Measurements from ENCODE around the gene OMP.
"Not testable (repeated sequence)": the region's sequence is repeated elsewhere in the genome, so short reads cannot be mapped to it uniquely, and the experiment has no call there.

The OMP gene, protein sequence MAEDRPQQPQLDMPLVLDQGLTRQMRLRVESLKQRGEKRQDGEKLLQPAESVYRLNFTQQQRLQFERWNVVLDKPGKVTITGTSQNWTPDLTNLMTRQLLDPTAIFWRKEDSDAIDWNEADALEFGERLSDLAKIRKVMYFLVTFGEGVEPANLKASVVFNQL

DNA sequence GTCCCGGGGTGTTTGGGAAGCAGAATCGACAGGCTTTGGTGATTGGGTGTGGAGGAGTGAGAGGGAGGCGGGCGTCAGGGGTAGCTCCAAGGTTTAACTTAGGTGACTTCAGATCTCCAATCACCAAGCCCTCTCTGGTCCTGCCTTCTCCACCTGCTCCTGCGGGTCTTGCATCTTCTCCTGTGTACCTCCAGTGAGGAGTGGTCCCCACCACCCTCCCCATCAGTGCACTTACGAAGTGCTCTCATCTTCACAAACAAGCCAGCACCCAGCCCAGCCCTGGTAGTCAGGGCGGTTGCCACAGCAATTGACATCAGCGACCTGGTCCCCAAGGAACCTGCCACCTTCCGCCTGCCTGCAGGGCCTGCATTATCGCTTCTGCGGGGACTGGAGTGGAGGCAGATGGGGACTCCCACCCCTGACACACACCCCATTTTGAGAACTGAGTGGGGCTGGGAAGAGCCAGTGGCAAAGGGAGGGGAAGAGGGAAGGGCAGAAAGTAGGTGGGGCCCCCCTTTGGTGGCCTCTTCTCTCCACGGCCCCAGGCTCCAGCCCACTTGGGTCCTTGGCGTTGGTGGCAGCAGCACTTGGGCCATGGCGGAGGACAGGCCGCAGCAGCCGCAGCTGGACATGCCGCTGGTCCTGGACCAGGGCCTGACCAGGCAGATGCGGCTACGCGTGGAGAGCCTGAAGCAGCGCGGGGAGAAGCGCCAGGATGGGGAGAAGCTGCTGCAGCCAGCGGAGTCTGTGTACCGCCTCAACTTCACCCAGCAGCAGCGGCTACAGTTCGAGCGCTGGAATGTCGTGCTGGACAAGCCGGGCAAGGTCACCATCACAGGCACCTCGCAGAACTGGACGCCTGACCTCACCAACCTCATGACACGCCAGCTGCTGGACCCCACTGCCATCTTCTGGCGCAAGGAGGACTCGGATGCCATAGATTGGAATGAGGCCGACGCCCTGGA, at the start of gene OMP:
Gene OMP (plus strand): TSS at position 595 of the 965 bp plus-strand sequence. CDS start 0 bp downstream, at position 595.
- DNase-seq (ENCODE audit: low read depth, low spot score), result no peak

DNA sequence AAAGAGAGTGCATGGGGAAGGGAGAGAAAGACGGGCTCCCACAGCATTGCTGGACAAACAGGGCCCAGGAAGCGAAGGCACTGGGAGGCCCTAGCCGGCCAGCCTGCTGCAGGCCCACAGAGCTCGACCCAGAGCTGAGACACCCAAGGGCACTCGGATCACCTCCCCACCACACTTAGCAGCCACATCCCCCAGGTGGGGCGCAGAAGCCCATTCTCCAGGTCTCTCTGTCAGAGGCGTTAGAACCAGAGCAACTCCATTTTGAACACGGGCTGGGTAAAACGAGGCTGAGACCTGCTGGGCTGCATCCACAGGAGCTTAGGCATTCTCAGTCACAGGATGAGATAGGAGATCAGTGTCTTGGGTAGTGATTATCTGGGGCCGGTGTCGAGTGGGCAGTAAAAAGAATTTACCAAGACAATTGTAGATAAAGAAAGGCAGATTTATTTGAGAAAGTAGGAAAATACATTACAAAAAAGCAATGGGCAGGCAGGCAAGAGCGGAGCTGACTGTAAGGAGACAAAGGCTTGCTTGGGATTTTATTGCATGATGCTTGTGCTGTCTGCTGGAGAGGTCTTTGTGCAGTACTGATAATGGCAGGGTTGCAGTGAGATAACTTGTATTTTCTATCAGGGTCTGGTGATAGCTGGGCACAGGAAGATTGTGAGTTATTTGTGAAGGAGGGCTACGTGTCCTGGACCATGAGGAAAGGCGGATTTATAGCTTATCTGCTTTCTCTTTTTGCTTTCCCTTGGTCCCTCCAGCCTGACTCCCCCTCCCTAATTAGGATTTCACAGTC, 49.2 kb upstream of the OMP start:
- no peak for DNase-seq (ENCODE audit: low read depth, low spot score)

DNA sequence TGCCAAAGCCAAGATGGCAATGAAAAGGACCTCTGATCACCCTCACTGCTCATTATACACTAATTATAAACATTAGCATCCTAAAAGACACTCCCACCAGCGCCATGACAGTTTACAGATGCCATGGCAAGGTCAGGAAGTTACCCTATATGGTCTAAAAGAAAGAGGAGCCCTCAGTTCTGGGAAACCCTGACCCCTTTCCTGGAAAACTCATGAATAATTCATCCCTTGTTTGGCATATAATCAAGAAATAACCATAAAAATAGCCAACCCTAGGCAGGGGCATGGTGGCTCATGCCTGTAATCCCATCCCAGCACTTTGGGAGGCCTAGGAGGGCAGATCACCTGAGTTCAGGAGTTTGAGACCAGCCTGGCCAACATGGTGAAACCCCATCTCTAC, 48.6 kb upstream of the OMP start:
- no peak for DNase-seq (ENCODE audit: low read depth, low spot score)

DNA sequence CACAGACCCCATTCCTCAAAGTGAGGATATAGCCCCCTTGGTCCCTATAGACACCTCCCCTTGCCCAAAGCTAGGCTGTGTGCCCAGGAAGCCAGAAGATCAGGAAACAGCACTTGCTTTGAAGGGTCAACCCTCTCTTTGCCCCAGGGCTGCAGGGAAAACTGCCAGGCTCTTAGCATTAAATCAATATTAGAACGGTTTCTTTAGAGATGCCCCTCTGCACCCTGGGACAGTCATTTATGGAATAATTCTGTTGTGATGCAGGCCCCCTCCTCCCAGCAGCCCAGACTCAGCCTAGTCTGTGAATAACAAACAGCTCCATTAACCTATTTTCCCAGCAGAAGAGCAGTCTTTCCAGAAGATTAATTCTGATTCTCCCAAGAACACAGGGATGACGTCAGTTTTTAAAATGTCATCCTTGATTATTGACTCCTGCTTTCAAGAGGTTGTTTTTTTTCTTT, 47.5 kb upstream of the OMP start:
- no peak for DNase-seq (ENCODE audit: low read depth, low spot score)

DNA sequence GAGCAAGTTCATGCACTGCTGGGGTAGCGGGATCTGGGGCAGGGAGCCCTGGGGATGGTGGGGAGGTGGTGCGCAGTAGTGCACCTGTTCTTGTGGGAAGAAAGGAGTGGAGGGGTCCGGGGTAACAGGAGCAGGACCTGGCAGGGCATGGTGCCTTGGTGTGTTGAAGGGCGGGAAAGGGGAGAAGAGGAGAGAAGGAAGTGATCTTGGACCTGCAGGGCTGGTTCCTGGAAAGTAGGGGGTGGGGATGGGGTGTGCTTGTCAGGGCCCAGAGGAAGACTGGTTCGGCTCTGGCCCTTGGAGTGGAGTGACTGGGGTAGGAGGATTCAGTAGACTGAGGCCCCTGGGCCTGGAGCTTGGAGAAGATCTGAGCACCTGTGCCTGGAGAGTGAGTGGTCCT, 46.7 kb upstream of the OMP start:
- DNase-seq (ENCODE audit: low read depth, low spot score), result no peak

DNA sequence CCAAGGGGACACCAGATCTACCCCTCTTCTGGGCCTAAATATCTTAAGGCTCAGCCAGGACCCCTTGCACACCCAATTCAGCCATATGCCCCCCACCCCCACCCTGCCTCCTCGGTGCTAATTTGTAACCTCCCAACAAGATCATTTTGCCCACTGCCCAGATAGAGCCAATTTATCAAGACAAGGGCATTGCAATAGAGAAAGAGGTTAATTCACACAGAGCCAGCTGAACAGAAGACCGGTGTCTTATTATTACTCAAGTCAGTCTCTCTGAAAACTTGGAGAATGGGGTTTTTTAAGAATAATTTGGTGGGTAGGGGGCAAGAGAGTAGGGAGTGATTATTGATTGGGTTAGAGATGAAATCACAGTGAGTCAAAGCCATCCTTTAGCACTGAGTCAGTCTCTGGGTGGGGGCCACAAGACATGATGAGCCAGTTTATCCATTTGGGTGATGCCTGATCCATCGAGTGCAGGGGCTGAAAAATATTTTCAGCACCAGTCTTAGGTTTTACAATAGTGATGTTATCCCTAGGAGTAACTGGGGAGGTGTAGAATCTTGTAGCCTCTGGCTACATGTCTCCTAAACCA, 45.7 kb upstream of the OMP start:
- no peak for DNase-seq (ENCODE audit: low read depth, low spot score)

DNA sequence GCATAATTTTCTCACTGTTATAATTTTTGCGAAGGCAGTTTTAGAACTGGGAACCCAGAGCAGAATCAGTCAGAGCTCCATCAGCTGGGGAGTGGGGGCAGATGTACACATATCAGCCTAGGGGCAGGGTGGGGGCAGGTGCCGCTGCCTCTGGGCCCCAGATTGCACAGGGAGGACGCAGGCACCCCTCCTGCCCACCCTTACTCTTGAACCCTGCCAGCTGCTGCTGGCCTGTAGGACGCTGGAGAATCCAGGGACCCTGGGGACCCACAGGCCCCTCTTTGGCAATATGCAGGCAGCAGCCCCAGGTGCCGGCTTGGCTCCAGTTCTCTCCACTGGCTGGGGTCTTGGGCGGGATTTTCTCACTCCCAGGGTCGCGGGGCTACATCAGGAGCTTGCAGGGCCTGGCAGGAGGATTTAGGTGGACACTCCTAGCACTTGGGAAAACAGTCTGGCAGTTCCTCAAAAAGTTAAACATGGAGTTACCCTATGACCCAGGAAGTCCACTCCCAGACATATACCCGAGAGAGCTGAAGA, 44.6 kb upstream of the OMP start:
- DNase-seq (ENCODE audit: low read depth, low spot score), result no peak

DNA sequence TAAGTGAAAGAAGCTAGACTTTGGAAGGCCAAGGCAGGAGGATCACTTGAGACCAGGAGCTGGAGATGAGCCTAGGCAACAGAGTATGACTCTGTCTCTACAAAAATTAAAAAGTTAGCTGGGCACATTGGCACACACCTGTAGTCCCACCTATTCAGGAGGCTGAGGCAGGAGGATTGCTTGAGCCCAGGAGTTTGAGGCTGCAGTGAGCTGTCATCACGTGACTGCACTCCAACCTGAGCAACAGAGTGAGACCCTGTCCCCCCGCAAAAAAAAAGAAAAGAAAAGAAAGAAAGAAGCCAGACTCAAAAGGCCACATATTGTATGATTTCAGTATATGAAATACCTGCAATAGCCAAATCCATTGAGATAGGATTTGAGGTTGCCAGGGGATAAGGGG, 43.7 kb upstream of the OMP start:
- no peak for DNase-seq (ENCODE audit: low read depth, low spot score)

DNA sequence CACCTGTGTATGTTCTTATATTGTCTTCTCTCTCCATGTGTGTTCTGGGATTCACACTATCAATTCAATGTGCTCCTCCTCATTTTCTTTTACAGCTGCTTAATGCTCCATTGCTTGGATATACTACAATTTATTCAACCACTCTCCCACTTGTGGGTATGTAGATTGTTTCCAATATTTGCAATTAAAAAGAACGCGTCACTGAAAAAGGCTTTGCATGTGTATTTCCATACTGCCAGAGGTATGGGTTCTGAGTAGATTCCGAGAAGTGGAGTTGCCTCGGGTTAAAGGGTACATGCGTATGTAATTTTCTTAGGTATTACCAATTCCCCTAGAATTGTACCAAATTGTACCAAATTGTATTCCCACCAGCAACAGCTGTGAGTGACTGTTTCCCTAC, 42.8 kb upstream of the OMP start:
- DNase-seq (ENCODE audit: low read depth, low spot score), result no peak

DNA sequence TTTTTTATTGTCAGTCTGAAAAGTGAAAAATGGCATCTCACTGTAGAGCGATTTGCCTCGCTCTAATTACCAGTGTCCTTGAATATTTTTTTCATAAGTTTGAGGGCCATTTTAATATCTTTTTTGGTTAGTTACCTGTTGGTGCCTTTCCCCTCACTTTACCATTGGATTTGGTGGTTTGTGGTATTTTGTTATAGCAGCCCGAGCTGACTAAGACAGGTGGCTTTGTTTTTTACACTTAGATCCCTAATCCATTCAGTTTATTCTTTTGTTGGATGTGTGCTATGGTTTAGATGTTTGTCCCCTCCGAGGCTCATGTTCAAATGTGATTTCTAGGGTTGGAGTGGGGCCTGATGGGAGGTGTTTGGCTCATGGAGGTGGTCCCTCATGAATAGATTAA, 42.4 kb upstream of the OMP start:
- no peak for DNase-seq (ENCODE audit: low read depth, low spot score)

DNA sequence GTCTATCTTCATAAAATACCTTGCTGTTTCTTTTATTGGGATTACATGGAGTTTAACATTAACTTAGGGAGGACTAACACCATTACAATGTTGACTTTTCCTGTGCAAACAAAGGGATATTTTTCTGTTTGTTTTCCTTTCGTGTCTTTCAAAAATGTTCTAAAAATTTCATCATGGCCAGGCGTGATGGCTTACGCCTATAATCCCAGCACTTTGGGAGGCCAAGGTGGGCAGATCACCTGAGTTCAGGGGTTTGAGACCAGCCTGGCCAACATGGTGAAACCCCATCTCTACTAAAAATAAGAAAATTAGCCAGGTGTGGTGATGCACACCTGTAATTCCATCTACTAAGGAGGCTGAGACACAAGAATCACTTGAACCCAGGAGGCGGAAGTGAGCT, 41.4 kb upstream of the OMP start:
- not testable (repeated sequence) for DNase-seq (ENCODE audit: low read depth, low spot score)

DNA sequence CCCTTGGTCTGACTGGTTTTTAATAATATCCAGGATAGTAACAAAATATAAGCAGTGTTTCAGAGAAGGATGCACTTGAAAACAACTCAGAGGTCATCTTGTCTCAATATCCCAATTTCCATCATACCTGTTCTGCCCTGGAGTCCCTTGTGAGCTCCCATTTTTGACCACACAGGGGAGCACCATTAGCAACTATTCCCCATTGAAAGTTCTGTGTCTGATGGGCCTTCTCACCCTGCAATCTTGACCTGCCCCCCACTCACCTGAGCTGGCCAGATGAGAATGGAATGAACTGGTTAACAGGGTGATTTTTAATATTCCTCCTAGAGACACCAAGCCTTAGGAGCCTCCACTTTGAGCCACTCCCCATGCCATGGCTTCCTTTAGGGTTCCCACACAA, 39.7 kb upstream of the OMP start:
- DNase-seq (ENCODE audit: low read depth, low spot score), result no peak

DNA sequence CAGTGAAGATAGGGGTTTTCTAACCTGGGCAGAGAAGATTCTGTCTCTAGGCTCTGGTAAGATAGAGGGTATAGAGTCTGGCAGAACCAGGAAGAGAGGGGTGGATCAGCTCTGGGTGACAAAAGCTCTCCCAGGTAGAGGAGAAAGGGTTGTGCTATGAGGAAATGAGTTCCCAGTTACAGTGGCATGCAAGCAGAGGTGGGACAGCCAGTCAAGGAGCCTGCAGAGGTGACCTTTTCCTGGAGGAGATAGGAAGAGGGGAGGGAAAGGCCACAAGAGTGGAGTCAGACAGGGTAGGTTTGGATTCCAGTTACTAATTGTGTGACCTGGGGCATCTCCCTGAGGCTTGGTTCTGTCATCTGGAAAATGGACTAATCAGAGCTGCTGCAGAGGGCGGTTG, 39.2 kb upstream of the OMP start:
- no peak for DNase-seq (ENCODE audit: low read depth, low spot score)

DNA sequence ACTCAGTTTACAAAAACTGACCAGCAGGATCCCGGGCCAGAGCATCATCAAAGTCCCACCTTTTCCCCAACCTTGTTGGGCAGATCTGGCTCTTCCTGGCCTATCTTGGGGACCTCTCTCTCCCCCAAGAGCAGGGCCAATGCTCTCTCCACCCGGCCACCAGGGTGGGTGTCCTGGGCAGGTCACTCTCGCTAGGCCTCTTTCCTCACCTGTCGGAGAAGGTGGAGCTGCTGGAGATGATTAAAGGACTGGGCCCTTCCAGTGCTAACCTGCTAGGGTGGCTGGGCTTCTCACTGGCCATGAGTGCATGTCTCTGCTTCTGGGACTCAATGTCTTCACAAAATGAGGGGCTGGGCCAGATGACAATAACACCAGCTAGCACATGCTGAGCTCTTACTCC, 38.8 kb upstream of the OMP start:
- no peak for DNase-seq (ENCODE audit: low read depth, low spot score)

DNA sequence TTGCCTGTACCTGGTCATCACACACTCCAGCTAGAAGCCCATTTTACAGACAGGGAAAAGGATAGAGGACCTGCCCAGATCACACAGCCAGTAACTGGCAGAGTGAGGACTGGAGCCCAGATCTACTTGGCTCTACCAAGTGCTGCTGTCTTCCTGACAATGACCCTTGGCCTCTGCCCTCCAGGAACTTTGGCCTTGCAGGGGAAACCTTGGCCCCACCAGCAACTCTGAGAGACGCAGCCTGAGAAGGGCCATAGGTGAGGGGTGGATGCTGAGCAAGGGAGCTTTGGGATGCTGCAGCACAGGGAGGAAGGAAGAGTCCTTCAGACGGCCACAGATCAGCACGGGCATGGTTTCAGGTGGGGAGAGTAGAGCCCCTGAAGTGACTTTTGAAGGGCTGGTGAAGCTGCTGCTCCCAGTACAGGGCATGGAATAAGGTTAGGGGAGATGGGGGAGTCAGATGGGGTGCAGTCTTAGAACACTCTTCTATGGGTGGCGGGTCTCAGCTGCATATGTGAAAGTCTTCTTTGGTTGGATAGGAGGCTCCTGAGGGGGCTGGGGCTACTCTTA, 37.9 kb upstream of the OMP start:
- no peak for DNase-seq (ENCODE audit: low read depth, low spot score)

DNA sequence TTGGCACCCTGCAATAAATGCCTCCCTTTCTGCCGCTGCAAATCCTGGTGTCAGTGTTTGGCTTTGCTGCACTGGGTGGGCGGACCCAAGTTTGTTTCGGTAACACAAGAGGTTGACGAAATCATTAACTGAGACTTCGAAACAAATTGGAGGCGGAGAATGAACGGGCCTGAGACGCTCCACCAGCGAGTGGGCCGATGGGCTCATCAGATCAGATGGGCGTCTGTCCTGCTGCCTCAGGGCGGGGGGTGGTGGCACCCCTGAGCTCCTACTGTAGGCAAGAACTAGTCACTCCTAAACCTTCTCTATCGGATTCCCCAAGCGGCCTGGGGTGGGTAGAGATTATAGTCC, 36.8 kb upstream of the OMP start:
- no peak for DNase-seq (ENCODE audit: low read depth, low spot score)

DNA sequence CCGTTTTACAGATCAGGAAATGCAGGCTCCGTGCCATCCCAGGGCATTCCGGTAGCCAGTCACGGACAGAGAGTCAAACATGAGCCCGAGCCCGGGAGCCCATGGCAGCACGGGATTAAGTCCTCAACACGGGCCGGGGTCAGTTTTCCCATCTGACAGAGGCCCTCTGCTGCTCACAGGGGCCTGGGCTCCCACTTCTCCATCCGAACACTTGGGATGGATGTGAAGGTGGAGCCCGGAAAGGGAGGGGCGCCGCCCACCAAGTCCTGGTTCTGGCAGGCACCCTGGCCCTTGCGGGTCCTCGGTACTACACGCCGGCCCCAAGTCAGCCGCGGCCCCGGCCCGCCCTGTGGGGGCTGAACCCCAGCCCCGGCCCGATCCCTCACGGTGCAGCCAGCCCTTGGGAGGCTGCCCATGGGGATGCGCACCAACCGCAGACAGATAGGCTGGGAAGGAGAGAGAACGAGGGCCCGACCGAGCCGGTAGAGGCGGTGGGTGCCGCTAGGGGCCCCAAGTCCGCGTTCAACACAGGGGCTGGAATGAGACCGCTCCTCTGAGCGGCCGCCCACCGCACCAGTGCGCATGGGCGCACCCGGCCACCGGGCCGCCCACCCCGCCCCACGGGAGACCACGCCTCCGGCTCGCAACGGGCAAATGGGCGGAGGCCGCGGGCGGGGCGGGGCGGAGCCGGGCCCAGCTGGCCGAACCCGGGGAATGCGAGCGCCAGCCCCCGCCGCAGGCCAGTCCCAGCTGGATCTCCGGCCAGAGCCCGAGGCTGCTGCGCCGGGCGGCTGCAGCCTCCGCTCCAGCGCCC, 36.2 kb upstream of the OMP start, which contains the start of gene CAPN5:
Gene CAPN5 (plus strand): TSS at position 743 of the 814 bp plus-strand sequence. CDS start 17,916 bp downstream, outside the sequence.
- peak; percentile 75 for DNase-seq (ENCODE audit: low read depth, low spot score)

DNA sequence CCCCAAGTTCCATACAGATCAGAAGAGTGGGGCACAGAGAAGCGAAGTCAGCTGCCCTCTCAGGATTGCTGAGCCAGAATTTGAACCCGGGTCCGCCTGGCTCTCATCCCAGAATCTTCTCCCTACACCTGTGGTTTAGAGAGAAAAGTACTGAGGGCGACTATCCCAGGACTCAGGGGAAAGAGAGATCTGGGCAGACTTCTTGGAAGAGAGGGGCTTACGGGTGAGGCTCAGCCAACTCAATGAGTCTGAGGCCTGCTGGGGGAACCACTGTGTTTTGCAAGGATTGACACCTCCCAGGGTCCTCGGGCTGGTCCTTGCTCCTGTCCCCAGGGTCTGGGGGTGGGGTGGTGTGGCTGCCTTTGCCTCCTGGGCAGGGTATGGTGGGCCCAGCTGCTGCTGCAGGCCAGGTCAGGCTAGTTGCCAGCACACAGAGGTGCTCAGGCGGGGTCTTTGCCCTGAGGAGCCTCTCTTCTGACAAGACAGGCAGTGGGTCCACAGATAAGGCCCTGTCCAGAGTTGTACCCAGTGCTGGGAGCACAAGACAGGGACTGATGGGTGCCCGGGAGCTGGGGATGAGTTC, 34.7 kb upstream of the OMP start:
- no peak for DNase-seq (ENCODE audit: low read depth, low spot score)

DNA sequence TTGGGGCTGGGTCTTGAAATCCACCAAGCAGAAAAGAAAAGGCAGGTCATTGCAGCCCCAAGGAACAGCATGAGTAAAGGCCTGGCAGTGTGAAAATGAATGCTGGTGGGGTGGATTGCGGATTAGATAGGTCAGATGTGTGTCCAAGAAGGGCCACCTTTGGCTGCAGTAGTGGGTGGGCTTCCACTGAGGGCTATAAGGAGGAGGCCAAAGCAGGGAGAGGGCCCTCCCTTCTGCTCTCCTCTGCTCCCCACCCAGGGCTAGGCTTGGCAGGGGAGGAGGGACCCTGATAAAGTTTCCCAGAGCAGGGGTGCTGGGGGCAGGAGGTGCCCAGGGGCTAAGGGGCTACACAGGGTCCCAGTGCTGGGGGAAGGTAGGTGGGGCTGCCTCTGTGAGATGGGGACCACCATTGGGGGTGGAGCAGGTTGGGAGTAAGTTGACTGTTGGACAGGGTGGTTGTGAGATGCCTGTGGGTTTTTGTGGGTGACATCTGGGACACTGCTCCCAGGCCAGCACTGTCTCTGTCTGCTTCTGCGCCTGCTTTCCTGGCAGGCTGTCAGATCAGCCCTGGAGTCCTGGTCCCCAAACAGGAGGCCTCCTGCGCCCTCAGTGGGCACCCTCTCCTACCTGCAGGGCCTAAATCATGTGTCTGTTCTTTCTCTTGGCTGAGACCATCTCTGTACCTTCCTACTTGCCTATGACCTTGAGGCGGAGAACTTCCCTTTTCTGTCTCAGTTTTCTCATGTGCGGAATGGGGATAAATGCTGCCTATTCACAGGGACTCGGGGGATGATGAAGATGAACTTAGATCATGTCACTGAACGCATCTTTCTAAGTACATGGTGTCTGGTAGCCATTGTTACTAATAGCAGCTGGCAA, 33.9 kb upstream of the OMP start:
- DNase-seq (ENCODE audit: low read depth, low spot score), result no peak
